ENCODE measurements around the gene DOC2B.

DOC2B gene

GRCh38 chr17:160336-160735 is 21.1 kb downstream of the DOC2B start:
- DNase-seq, result no peak

GRCh38 chr17:159609-160008 is 21.8 kb downstream of the DOC2B start:
- DNase-seq, result no peak

GRCh38 chr17:158379-158778 is 23.1 kb downstream of the DOC2B start:
- DNase-seq, result no peak

GRCh38 chr17:157901-158300 is 23.5 kb downstream of the DOC2B start:
- DNase-seq, result no peak

GRCh38 chr17:156946-157345 is 24.5 kb downstream of the DOC2B start:
- DNase-seq, result no peak

- no peak for DNase-seq
Observed at GRCh38 chr17:156094-156621, 25.3 kb downstream of the DOC2B start.

- no peak for DNase-seq
Observed at GRCh38 chr17:155576-155975, 25.9 kb downstream of the DOC2B start.

- DNase-seq, result no peak
Observed at GRCh38 chr17:153851-154250, 27.6 kb downstream of the DOC2B start.

GRCh38 chr17:152860-153420 is 28.5 kb downstream of the DOC2B start:
- no peak for DNase-seq

- DNase-seq, result no peak
Observed at GRCh38 chr17:151886-152859, 29.3 kb downstream of the DOC2B start.

GRCh38 chr17:151004-151403 is 30.4 kb downstream of the DOC2B start:
- no peak for DNase-seq

- DNase-seq, result no peak
Observed at GRCh38 chr17:149897-150584, 31.4 kb downstream of the DOC2B start.

GRCh38 chr17:149231-149630 is 32.2 kb downstream of the DOC2B start:
- DNase-seq, result no peak

- DNase-seq, result no peak
Observed at GRCh38 chr17:148757-149156, 32.7 kb downstream of the DOC2B start.

GRCh38 chr17:147796-148740 is 33.4 kb downstream of the DOC2B start:
- DNase-seq, result no peak

- DNase-seq, result no peak
Observed at GRCh38 chr17:146983-147761, 34.3 kb downstream of the DOC2B start.

GRCh38 chr17:146546-146945 is 34.9 kb downstream of the DOC2B start:
- DNase-seq, result no peak

GRCh38 chr17:145671-146541 is 35.5 kb downstream of the DOC2B start:
- no peak for DNase-seq

GRCh38 chr17:144936-145670 is 36.3 kb downstream of the DOC2B start:
- DNase-seq, result no peak

GRCh38 chr17:143785-144281 is 37.6 kb downstream of the DOC2B start:
- DNase-seq, result peak; percentile 92
